Right ventricle myocardium inferior (tissue), 1 donor: ENCODE measurements around the gene CNOT2. TPM values are rescaled to one million over a fixed set of nuclear protein-coding genes. Genes with fewer than 3 reads are reported as not detected.
"Not testable (repeated sequence)": the region's sequence is repeated elsewhere in the genome, so short reads cannot be mapped to it uniquely, and the experiment has no call there.

Experiments used
- ATAC-seq: fragments of 200-7000 bp; cut with Tn5 transposase; one replicate; pipeline ENCODE4 v1.9.1; 2020; ENCODE audit warnings: mild to moderate bottlenecking, moderate library complexity
- DNase-seq: peaks from one replicate; pipeline ENCODE4 v3.0.0; 2021; ENCODE audit errors: missing footprints
- intact Hi-C: fragments of 100-400 bp; cut with DNase I; formaldehyde crosslinking; loops from one replicate; pipeline ENCODE4 v1.11.0; 2022
- total RNA-seq: library from RNA; stranded (reverse); fragmentation: NEBNext Ultra II Directional; extraction: Animal tissue kit (Norgen Biotek cat#: 25700); gene quantifications from one replicate; pipeline ENCODE4 v1.2.1, GENCODE V29; 2021
- donor health status: DM: no; HTN: yes; CAD: no; lungs with severe emphysema.

The CNOT2 gene
- total RNA-seq, 1 donor from 2014 or later: 36.5 TPM

DNA sequence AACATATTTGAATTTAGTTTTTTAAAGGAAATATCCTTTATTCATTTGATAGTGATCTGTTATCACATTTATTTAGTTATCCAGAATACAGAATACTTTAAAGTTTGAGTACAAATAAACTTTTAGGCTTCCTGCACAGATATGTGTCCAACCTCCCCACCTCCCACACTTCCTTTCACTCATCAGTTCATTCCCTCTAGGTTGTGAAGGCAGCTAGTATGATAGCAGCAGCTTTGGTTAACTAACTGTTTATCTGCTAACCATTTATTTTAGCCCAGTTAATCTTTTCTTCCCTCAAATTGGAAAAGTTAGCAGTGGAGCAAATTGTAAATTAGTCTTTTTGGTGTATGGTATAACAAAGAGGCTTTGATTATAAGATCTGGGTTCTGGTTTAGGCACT, 35.7 kb downstream of the CNOT2 start:
- intact Hi-C loops: no loop called here
- DNase-seq (no peak), ATAC-seq (no peak)

DNA sequence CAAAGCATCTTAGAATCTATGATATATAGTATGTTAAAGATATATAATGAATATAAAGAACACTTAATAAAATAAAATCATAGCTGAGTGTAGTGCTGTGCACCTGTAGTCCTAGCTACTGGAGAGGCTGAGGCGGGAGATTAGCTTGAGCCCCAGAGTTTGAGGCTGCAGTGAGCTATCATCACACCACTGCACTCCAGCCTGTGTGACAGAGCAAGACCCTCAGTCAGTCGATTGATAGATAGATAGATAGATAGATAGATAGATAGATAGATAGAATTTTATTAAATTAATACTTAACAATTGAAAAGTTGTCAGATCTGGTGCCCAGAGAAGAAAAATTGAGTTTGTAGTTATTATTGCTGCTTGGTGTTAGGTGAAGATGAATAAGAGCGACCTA, 40.0 kb downstream of the CNOT2 start:
- ATAC-seq (no peak), DNase-seq (no peak)
- intact Hi-C loops: no loop called here

DNA sequence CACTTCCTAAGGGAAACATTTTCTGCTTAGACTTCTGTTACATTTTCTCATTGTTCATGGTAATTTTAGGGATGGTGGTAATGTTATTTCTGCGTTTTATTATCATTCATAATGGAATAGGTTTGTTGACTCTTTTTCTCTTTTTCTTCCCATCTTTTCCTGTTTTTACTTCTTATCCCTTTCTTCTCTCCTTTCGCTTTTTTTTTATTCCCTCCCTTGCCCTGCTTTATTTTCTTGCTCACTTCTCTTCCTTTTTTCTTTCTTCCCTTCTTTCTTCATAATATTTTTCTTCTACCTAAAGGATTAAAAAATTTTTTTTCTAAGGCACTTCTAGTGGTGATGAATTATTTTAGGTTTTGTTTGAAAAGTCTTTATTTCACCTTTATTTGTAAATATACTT, 45.6 kb downstream of the CNOT2 start:
- intact Hi-C loops: no loop called here
- ATAC-seq (no peak), DNase-seq (no peak)

DNA sequence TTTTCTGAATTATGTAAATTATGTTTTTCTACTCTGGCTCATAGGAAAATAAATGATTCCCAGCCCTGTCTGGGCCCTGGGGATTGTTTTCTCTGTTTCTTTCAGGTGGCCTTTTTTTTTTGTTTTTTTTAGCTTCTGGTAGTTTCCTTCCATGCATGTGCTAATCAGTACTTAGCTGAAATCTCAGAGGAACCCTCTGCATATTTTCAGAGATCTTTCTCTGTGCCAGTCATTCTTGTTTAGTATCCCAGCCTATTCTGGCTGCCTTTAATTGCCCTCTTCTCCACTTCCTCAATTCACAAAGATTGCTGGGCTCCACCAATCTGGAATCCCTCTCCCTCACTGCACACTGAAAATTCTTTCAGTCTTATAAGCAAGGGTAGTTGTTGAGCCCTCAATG, 46.9 kb downstream of the CNOT2 start:
- no peak for ATAC-seq
- intact Hi-C loops: no loop called here
- no peak for DNase-seq

DNA sequence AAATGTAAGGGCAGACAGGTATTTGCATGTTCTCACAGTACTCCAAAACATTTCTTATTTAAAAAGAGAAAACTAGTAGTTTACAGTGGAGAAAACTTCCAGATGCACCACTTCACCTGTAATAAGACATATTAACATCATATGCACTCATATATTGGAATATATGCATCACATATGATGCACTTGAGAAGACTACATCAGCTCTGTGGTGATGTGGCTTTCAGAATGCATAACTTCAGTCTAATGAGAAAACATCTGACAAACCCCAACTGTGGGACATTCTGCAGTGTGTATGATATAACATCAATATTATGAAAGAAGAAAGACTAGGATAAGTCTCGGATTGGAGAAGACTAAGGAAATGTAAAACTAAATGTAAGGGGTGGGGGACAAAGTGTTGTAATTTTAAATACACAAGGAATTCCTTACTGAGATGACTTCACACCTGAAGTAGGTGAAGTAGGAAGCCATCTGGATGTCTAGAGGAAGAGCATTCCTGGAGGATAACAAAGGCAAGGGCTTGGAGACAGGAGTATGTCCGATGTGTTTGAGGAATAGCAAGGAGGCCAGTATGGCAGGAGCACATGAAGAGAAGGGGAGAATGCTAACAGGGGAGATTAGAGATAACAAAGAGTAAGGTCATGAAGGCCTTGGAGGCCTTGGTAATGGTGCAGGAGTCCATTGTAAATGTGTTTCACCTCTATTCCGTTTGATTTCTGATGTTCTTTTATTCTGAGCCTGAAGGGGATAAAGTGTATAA, 49.0 kb downstream of the CNOT2 start:
- intact Hi-C loops: no loop called here
- DNase-seq: no peak
- no peak for ATAC-seq

DNA sequence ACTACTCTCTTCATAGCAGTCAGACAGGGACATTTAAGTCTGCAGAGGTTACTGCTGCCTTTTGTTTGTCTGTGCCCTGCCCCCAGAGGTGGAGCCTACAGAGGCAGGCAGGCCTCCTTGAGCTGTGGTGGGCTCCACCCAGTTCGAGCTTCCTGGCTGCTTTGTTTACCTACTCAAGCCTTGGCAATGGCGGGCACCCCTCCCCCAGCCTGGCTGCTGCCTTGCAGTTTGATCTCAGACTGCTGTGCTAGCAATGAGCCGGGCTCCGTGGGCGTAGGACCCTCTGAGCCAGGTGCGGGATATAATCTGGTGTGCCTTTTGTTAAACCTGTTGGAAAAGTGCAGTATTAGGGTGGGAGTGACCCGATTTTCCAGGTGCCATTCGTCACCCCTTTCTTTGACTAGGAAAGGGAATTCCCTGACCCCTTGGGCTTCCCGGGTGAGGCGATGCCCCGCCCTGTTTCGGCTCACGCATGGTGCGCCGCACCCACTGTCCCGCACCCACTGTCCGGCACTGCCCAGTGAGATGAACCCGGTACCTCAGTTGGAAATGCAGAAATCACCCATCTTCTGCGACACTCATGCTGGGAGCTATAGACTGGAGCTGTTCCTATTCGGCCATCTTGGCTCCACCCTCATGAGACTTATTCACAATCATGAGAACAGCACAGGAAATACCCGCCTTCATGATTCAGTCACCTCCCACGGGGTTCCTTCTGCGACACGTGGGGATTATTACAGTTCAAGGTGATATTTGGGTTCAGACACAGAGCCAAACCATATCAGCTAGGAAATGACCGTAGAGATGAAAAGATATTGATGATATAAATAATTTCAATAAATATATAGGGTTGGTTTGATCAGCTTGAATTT, 61.7 kb downstream of the CNOT2 start:
- intact Hi-C loops, DNase-seq: not testable (repeated sequence)

DNA sequence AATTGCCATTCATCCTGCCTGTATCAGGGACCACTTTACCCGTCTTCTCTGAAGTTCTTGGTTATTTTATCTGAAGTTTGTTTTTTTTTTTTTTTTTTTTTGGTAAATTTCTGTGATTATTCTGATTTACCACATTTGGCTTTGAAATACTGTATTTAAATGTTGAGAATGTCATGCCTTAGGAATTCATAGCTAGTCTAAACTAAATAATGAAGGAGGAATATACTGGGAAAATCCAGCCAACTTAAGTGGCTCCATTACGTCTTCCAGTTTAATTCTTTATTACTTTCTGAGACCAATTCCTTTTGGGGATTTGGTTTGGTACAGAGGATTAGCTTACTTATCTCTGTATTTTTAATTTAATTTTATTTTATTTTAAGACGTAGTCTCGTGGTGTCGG, 62.6 kb downstream of the CNOT2 start:
- DNase-seq: no peak

More for the DNA sequence above, 61.7 kb downstream of the CNOT2 start:
- ATAC-seq: not testable (repeated sequence)

DNA sequence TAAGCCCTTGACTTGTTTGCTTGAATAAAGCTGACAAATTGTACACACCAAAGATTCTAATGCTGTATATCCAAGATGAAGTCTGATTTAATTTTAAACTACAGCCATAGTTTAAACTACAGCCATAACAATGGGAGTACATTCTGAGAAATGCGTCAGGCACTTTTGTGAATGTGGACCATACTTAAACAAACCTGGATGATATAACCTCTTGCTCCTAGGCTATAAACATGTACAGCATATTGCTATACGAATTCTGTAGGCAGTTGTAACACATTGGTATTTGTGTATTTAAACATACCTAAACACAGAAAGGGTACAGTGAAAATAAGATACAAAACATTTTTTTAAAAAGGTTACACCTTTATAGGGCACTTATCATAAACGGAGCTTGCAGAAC, 63.4 kb downstream of the CNOT2 start:
- no peak for DNase-seq
- intact Hi-C loops: no loop called here
- no peak for ATAC-seq

More for the DNA sequence above, 62.6 kb downstream of the CNOT2 start:
- intact Hi-C loops: no loop called here
- no peak for ATAC-seq

DNA sequence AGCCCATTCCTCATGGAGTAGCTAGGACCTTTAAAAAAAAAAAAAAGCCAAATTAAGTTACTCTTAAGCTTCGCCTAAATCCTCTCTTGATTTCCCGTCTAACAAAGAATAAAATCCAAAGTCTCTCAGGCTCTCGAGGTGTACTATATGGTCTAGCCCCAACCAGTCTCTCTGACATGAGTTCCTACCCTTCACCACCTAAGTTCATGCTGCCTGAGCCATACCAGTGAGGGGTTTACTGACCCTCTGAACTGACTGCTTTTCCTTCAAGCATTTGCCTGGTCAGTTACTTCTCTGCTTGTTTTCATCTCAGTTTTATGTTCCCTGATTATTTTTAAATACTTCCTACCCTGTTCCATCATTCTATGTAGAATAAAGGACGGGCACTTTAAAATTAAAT, 64.6 kb downstream of the CNOT2 start:
- ATAC-seq: no peak
- intact Hi-C loops: no loop called here

DNA sequence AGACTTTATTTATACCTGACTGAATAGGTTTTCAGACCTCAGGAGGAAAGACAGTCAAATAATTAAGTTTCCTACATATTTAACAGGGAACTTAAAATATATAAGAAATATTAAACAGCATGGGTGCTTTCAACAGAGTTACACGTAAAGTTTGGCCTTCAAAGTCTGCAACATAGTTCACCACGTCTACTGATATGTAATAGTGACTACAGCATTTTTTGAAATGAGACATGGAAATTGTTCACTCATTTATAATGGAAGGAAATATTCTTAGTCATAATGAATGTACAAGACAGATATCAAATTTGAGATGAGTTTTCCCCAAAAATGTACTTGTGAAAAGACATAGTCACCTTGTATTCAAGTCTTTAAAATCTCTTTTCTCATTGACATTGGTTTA, 66.1 kb downstream of the CNOT2 start:
- DNase-seq (no peak), ATAC-seq (no peak)
- intact Hi-C loops: no loop called here

More for the DNA sequence above, 64.6 kb downstream of the CNOT2 start:
- DNase-seq: no peak

DNA sequence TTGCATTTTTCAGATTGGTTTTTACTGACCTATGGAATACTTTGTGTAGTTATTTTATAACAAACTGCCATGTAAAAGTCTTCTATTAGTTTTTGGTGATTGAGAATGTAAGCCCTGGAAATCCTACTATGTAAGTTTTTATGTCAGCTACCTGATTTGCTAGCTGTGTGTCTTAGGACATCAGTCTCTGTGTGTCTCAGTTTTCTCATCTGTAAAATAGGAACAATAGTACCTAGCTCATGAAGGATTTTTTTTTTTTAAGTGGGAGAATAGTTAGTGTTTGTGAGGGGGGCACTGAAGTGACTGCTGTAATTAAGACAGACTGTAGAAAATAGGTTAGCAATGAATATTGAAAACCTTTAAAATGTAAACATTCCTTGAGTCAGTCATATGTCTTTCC, 70.9 kb downstream of the CNOT2 start:
- ATAC-seq (no peak), DNase-seq (no peak)
- intact Hi-C loops: no loop called here

DNA sequence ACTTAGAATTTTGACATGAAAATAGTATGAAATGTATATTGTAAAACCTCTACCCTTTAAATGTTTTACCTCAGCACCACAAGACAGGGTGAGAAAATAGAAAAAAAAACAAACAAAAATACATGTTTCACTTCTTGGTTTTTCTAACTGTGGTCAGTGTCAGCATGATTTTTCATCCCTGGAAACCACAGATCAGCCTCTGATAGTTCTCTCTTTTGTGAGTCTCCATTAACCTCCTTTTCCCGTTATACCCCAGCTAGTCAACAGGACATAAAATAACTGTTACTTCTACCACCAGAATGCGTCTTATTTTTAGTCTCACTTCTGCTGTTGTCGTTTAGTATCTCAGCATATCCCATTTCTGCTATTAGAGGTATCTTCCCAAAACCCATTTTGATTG, 74.5 kb downstream of the CNOT2 start:
- ATAC-seq (no peak), DNase-seq (no peak)
- intact Hi-C loops: no loop called here

DNA sequence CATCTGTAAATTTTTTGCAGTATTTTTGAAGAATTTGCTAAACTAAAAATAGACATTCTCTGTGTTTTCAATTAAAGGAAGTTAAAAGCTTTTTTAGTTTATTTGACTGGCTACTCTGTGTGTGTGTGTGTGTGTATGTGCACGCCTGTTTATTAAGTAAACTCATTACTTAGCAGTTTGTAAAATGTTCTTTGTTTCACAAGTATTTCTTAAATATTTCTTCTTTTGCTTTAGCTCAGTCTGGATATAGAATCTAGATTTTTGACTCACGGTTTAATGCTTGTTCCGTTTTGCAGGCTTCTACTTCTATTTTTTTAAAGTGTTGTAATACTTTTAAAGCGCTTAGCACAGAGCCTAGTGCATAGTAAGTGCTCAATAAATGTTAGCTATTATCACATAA, 76.4 kb downstream of the CNOT2 start:
- DNase-seq (no peak), ATAC-seq (no peak)
- intact Hi-C loops: no loop called here

DNA sequence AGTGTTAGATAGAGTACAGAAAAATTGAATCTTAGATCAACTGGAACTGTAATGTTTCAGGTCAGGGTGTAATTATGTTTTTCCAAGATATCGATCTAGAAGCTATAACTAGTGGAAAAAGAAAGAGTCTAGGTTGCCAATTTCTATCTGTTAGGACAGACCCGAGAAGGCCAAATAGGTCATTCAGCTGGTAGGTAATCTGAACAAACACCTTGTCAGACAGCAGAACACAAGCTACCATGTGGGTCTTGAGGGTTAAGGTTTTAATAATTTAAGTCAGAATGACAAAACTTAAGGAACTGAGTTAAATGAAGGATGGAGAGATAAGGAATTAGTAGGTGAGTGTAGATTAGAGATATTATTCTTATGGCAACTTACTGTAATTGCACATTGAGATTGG, 78.0 kb downstream of the CNOT2 start:
- ATAC-seq: no peak
- no peak for DNase-seq
- intact Hi-C loops: no loop called here

DNA sequence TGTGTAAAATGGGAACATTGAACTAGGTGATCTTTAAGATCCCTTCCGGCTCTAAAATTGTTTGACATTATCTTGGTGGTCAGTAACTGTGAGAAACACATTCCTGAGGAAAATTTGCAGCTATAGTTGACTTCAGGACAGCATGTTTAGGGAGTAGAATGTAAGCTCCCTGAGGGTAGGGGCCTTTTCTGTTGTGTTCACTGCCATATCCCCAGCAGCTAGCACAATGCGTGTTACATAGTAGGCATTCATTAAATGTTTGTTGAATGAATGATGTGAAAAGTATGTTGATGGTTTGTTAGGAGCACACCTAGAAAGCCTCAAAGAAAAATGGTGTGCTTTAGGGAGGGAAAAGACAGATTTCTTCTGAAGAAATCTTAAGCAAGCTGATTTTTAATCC, 84.3 kb downstream of the CNOT2 start:
- intact Hi-C loops: no loop called here
- no peak for DNase-seq
- no peak for ATAC-seq

DNA sequence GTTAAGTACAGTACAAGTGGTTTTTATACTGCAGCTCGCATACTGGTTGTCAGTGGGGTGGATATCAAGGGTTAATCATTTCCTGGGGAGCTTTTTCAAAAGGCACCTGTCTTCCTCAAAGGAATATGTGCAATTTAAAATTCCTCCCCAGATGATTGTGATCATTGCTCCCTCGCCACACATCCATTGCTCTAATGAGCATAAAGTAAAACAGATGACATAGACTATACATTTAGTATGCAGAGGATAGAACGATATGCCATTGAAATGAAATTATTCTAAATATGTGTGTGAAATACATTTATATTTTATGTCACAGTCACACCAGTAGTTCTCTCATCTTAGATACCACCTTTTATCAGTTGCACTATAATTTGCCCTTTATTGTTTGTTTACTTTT, 86.5 kb downstream of the CNOT2 start:
- ATAC-seq (no peak), DNase-seq (no peak)
- intact Hi-C loops: no loop called here

DNA sequence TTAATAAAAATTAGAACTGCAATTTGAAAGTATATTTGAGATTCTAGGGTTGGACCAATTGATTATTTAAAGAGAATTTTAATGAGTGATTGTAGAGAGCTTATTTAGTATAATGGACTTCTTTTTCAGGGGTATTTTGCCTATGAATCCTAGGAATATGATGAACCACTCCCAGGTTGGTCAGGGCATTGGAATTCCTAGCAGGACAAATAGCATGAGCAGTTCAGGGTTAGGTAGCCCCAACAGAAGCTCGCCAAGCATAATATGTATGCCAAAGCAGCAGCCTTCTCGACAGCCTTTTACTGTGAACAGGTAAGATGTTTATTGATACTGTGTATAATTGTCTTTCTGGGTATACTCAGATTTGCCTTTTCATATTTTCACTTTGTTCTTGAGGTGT, 86.9 kb downstream of the CNOT2 start:
- intact Hi-C loops: no loop called here
- ATAC-seq: no peak
- no peak for DNase-seq

DNA sequence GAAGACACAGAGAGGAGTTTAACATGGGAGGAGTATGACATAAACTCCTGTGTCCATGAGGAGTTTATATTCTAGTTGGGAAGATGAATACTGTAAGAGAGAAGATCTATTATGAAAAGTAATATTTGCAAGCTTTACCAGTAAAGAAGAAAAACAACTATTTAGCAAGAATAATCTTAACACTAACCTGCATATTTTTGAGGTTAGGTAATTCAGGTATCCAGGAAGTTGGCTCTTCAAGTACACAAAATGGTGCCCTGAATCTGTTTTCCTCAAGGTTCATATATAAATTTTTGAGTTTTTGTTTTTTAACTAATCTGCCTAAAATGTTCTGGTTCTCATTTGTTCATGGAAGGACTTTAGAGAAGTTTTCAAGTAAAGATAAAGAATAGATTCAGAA, 89.0 kb downstream of the CNOT2 start:
- DNase-seq (no peak), ATAC-seq (no peak)
- intact Hi-C loops: no loop called here

DNA sequence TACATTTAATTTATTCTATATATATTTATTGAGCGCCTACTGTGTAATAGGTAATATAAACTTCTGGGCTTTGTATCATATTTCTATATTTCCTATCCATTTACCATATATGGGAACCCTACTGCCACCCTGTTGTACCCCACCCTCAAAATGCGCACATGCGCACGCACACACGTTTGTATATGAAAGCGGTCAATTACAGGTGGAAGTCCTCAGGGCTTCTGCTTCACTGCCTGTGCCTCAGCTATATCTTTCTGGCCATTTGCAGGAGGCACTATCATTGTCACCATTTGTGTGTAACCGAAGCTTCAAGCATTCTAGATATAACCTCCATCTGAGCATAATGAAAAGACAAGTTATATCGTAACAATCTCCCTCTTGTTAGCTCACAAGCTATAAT, 91.5 kb downstream of the CNOT2 start:
- intact Hi-C loops: no loop called here
- ATAC-seq: no peak
- DNase-seq: peak; percentile 45

DNA sequence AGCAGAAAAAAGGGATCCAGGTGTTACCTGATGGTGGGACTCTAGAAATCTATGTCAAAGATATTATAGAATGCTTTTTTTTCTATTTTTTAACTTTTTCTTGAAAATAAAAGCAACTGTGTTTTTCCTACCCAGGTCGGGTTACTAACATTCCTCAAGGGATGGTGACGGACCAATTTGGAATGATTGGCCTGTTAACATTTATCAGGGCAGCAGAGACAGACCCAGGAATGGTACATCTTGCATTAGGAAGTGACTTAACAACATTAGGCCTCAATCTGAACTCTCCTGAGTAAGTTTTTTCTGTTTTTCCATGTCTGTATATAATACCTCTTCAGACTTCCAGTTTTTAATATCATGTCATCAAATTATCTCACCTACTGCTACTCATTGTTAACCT, 95.3 kb downstream of the CNOT2 start:
- no peak for ATAC-seq
- DNase-seq: no peak
- intact Hi-C loops: no loop called here
